ENCODE results near the gene CACNG1.
"Not testable (repeated sequence)": the region's sequence is repeated elsewhere in the genome, so short reads cannot be mapped to it uniquely, and the experiment has no call there.

GRCh38 chr17:67092710-67093109 lies 48.4 kb downstream of the CACNG1 start:
- TF ChIP-seq CTCF (conservative IDR thresholded peaks at IDR 0.05 in 1 of 2, IDR thresholded peaks at IDR 0.05 in 1 of 2; ENCODE audit: low read depth in 1 of 2, low read length in 2 of 2); EZH2 (IDR thresholded peaks at IDR 0.05; ENCODE audit: low read length, missing control alignments): not testable (repeated sequence)

Data from fibroblast of lung (primary cell).